ENCODE data around the gene OR52I2. TPM values are rescaled to one million over a fixed set of nuclear protein-coding genes. Genes with fewer than 3 reads are reported as not detected.
A peak's percentile ranks its signal among the peaks of the same experiment; 100 is the strongest.

OR52I2 gene
- total RNA-seq: not detected

GRCh38 chr11:4581443-4581842 is at the start of gene OR52I2:
OR52I2 (plus strand) TSS chr11:4581743.
- no peak for TF ChIP-seq CTCF (IDR thresholded peaks at IDR 0.05)
- ATAC-seq (ENCODE audit: low FRiP score) (no peak), DNase-seq (ENCODE audit: low spot score) (no peak)

- no peak for TF ChIP-seq CTCF (IDR thresholded peaks at IDR 0.05)
- ATAC-seq (ENCODE audit: low FRiP score) (peak; percentile 54), DNase-seq (ENCODE audit: low spot score) (peak; percentile 66)
These were observed 41.8 kb upstream of the OR52I2 start for GRCh38 chr11:4539603-4540219.

- TF ChIP-seq CTCF (IDR thresholded peaks at IDR 0.05): no peak
- DNase-seq (ENCODE audit: low spot score) (no peak), ATAC-seq (ENCODE audit: low FRiP score) (no peak)
These were observed 40.5 kb upstream of the OR52I2 start for GRCh38 chr11:4541071-4541470.

GRCh38 chr11:4543561-4543960 is 38.0 kb upstream of the OR52I2 start:
- no peak for ATAC-seq (ENCODE audit: low FRiP score)
- TF ChIP-seq CTCF (IDR thresholded peaks at IDR 0.05): no peak
- DNase-seq (ENCODE audit: low spot score): no peak

- ATAC-seq (ENCODE audit: low FRiP score) (no peak), DNase-seq (ENCODE audit: low spot score) (no peak)
- TF ChIP-seq CTCF (IDR thresholded peaks at IDR 0.05): no peak
These were observed 36.7 kb upstream of the OR52I2 start, which contains the start of gene OR52M1 for GRCh38 chr11:4544891-4545290. OR52M1 (plus strand) TSS chr11:4545191; CDS start chr11:4545191, 0 bp downstream.

GRCh38 chr11:4546878-4547277 is 34.7 kb upstream of the OR52I2 start:
- DNase-seq (ENCODE audit: low spot score) (no peak), ATAC-seq (ENCODE audit: low FRiP score) (no peak)
- TF ChIP-seq CTCF (IDR thresholded peaks at IDR 0.05): no peak

- ATAC-seq (ENCODE audit: low FRiP score) (no peak), DNase-seq (ENCODE audit: low spot score) (no peak)
- no peak for TF ChIP-seq CTCF (IDR thresholded peaks at IDR 0.05)
These were observed 34.1 kb upstream of the OR52I2 start for GRCh38 chr11:4547416-4547815.

Measured in omental fat pad (tissue), 4 donors.